SW 1271 (cell line): ENCODE data around the gene ADAM15.

Experiments
- DNase-seq, 2 experiments: peaks; one replicate each; lab custom pipeline; 2025; lab: John Stamatoyannopoulos, UW

ADAM15 gene

GRCh38 chr1:155086128-155086741 lies 35.1 kb downstream of the ADAM15 start:
- DNase-seq: peak in 1 of 2 experiments; percentile 17

- no peak for DNase-seq
Measured at GRCh38 chr1:155086856-155087535, 35.9 kb downstream of the ADAM15 start.

GRCh38 chr1:155091071-155092051 lies 40.2 kb downstream of the ADAM15 start:
- DNase-seq: peak in 1 of 2 experiments; percentile 38

- no peak for DNase-seq
Measured at GRCh38 chr1:155092131-155092530, 41.0 kb downstream of the ADAM15 start.

GRCh38 chr1:155092641-155093040 lies 41.5 kb downstream of the ADAM15 start:
- DNase-seq: no peak

GRCh38 chr1:155093911-155094621 lies 43.0 kb downstream of the ADAM15 start:
- peak in 1 of 2 experiments; percentile 29 for DNase-seq

GRCh38 chr1:155094622-155094948 lies 43.5 kb downstream of the ADAM15 start:
- no peak for DNase-seq

GRCh38 chr1:155099331-155099730 lies 48.2 kb downstream of the ADAM15 start:
- no peak for DNase-seq

GRCh38 chr1:155103325-155103724 lies 52.2 kb downstream of the ADAM15 start:
- no peak for DNase-seq

- DNase-seq: no peak
Measured at GRCh38 chr1:155104605-155105534, 53.8 kb downstream of the ADAM15 start.

GRCh38 chr1:155105604-155106011 lies 54.5 kb downstream of the ADAM15 start:
- DNase-seq: no peak

- no peak for DNase-seq
Measured at GRCh38 chr1:155106862-155107261, 55.7 kb downstream of the ADAM15 start.

- no peak for DNase-seq
Measured at GRCh38 chr1:155107309-155108264, 56.5 kb downstream of the ADAM15 start.

- DNase-seq: no peak
Measured at GRCh38 chr1:155108296-155108695, 57.2 kb downstream of the ADAM15 start.

GRCh38 chr1:155110381-155110780 lies 59.3 kb downstream of the ADAM15 start:
- no peak for DNase-seq

GRCh38 chr1:155110826-155111225 lies 59.7 kb downstream of the ADAM15 start:
- no peak for DNase-seq
